ENCODE data around the gene KLHL30.
A peak's percentile ranks its signal among the peaks of the same experiment; 100 is the strongest.

Gene KLHL30

GRCh38 chr2:238149841-238150572 lies 11.5 kb downstream of the KLHL30 start:
- no peak for DNase-seq (ENCODE audit: low spot score)

- no peak for DNase-seq (ENCODE audit: low spot score)
Measured at GRCh38 chr2:238150686-238151085, 12.2 kb downstream of the KLHL30 start.

- no peak for DNase-seq (ENCODE audit: low spot score)
Measured at GRCh38 chr2:238151205-238151604, 12.7 kb downstream of the KLHL30 start.

- DNase-seq (ENCODE audit: low spot score) = no peak
Measured at GRCh38 chr2:238151628-238152235, 13.3 kb downstream of the KLHL30 start.

GRCh38 chr2:238152771-238153688 lies 14.6 kb downstream of the KLHL30 start:
- DNase-seq (ENCODE audit: low spot score) = no peak

GRCh38 chr2:238154570-238154969 lies 16.1 kb downstream of the KLHL30 start:
- DNase-seq (ENCODE audit: low spot score) = no peak

GRCh38 chr2:238155051-238155760 lies 16.7 kb downstream of the KLHL30 start:
- no peak for DNase-seq (ENCODE audit: low spot score)

GRCh38 chr2:238155761-238156694 lies 17.6 kb downstream of the KLHL30 start:
- no peak for DNase-seq (ENCODE audit: low spot score)

GRCh38 chr2:238157506-238158017 lies 19.1 kb downstream of the KLHL30 start:
- no peak for DNase-seq (ENCODE audit: low spot score)

GRCh38 chr2:238158018-238158508 lies 19.6 kb downstream of the KLHL30 start:
- no peak for DNase-seq (ENCODE audit: low spot score)

- DNase-seq (ENCODE audit: low spot score) = peak; percentile 89
Measured at GRCh38 chr2:238158509-238159070, 20.1 kb downstream of the KLHL30 start, which contains the start of gene ERFE. TSS of gene ERFE (plus strand) at chr2:238158970. CDS start at chr2:238159008, 38 bp downstream.

GRCh38 chr2:238159071-238159539 lies 20.6 kb downstream of the KLHL30 start:
- DNase-seq (ENCODE audit: low spot score) = peak; percentile 60

- DNase-seq (ENCODE audit: low spot score) = no peak
Measured at GRCh38 chr2:238159661-238160205, 21.3 kb downstream of the KLHL30 start.

GRCh38 chr2:238160206-238161129 lies 22.0 kb downstream of the KLHL30 start:
- no peak for DNase-seq (ENCODE audit: low spot score)

- DNase-seq (ENCODE audit: low spot score) = no peak
Measured at GRCh38 chr2:238161291-238162051, 23.0 kb downstream of the KLHL30 start.

GRCh38 chr2:238162251-238162845 lies 23.9 kb downstream of the KLHL30 start:
- DNase-seq (ENCODE audit: low spot score) = no peak

GRCh38 chr2:238162846-238163441 lies 24.5 kb downstream of the KLHL30 start:
- no peak for DNase-seq (ENCODE audit: low spot score)
